Stimulated activated CD4-positive, alpha-beta T cell treated with anti-CD3 and anti-CD28 coated beads, Interleukin-1b, Interleukin-23, amount 100 ng/mL, for 1 hour (primary cell): ENCODE results near the gene SYNDIG1.
"Not testable (repeated sequence)": the region's sequence is repeated elsewhere in the genome, so short reads cannot be mapped to it uniquely, and the experiment has no call there.

Experiments
- DNase-seq, 2 donors: peaks; one replicate each; pipeline ENCODE4 v3.0.0-alpha.2; 2020; ENCODE audit warnings: low read depth in 2 of 2

Gene SYNDIG1

DNA sequence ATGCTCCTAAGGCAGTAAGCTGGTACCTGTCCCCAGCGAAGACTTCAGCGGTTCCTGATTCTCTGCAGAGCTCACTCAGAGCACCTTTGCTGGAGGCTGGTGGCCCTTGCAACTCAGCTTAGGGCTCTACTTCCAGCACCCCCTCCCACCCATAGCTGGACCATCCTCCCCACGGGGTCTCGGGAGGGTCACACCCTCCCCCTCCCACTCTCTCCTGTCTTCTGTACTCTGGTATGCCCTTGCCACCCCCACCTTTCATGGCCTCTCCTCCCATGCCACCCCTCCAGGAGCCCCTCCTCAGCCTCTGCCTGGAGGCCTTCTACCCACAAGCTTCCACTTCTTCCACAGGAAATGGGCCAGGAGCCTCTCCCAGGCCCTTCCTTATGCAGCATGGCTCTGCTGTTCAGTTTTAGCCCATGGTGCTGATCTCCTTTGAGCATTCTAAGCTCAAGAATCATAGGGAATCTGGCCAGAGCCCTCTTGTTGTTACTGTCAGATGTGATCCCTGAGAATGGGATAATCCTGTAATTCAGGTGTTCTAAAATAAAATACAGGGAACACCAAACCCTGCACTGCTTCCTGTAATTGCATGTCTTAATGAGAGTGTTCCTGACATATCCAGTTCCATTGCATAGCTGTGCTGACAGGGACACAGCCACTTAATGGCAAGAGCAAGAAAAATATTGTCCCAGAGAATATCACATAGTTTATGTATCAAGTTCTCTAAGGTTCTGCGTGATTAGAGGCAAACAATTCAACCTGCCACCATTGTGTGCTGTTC is 142.1 kb downstream of the SYNDIG1 start:
- no peak for DNase-seq

DNA sequence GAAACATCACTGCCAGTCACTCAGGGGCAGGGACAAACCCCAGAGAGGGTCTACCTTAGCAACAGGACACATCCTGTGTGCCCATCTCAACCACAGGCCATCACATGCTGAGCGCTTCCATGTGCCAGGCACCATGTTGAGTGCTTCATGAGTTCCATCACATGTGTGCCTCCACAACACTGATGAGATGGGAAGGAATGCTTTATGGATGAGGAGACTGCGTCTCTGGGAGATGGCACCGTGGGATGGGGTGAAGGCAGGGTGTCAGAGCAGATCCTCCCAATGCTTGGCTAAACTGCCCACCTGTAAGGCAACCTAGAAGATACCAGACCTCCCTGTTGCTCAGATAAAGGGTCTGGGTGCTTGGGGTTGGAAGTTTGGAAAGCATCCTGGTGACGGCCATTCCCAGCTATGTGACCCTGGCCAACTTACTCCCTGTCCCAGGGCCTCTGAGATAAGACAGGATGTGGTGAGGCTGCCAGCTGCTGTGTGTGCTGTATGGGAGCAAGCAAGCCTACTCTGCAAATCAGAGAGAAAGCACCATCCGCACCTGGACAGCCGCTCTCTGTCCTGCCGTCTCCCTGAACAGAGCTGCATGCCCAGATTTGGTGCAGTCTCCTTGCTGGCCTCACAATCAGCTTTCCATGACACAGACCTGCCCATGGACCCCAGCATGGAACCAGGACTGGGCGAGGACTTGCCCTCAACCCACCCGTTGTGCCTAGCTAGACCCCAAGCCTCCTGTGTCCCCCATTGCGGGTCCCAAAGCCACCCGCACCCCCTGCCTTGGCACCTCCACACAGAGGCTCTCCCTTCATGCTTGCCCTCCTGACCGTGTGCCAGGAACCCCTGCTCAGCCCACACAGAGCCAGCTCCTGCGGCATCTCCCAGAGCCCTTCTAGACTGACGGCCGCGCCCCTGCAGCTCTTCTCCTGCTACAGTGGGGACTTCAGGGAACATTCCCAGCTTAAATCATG is 143.7 kb downstream of the SYNDIG1 start:
- DNase-seq = no peak

- DNase-seq = no peak
These were observed 144.9 kb downstream of the SYNDIG1 start for GRCh38 chr20:24614341-24614740.

DNA sequence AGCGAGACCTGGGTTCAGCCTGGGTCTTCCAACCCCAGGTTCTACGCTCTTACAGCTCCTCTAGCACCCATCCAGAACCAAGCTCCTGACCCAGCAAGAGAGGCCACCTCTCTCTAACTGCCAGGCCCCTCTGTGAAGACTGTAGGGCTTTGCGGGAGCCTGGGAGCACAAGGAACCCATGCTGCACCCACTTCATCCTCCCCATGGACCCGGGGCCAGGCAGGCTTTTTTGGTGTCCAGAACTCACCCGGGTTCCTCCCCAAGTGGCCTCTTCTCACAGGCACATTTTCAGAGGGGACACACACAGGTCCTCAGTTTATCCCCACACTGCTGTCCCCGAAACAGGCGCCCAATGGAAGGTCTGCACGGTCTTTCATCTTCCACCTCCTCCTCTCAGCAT is 145.9 kb downstream of the SYNDIG1 start:
- DNase-seq = no peak

GRCh38 chr20:24616258-24617079 is 147.0 kb downstream of the SYNDIG1 start:
- no peak for DNase-seq

DNA sequence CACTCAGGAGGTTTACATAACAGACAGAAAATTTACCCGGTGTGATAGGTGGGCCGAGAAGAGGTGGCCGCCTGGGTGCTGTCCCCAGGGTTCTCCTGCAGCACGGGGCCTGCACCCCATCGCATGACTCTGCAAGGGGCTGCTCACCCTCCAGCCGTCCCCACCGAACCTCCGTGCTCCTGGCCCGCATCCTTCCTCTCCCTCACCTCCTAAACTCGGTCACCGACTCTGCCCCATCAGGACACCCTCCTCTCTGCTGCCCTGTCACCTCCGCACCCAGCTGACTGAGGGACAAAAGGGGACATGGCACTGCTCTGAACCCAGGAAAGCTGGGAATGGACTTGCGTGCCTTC is 147.6 kb downstream of the SYNDIG1 start:
- no peak for DNase-seq

DNA sequence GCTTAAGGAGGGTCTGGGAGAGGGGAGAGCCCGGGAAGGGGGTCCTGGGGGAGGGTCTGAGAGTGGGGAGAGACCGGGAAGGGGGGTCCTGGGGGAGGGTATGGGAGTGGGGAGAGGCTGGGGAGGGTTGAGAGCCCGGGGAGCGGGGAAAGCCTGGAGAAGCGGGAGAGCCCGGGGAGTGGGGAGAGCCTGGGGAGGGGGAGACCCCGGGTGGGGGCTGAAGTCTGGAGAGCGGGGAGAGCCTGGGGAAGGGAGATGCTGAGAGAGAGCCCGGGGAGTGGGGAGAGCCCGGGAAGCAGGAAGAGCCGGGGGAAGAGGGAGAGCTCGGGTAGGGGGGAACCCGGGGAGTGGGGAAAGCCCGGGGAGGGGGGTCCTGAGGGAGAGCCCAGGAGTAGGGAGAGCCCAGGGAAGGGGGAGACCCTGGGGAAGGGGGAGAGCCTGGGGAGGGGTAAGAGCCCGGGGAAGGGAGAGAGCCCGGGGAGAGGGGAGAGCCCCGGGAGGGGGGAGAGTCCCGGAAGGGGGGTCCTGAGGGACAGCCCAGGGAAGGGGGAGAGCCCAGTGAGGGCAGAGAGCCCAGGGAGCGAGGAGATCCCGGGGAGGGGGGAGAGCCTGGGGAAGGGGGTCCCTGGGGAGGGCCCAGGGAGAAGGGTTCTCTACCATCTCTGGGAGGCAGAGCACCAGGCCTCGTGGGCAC is 148.5 kb downstream of the SYNDIG1 start:
- DNase-seq = no peak

GRCh38 chr20:24618739-24619138 is 149.3 kb downstream of the SYNDIG1 start:
- DNase-seq = no peak

DNA sequence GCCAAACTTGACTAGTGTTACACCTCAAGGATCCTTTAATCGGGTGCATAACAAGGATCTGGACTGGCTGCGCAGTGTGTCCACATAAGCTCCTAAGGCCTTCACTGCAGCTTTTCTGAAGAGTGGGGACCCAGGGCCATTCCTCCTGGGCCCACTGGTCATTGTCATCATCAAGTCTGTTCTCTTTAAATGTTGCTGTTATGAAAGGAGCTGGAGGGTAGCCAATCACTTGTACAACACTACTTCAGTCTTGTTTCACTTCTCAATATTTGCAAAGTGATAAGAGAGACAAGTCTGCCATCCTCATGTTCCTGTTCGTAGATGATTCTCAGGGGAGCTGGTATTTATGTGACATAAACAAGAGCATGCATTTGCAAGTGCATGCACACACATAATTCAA is 149.8 kb downstream of the SYNDIG1 start:
- no peak for DNase-seq

GRCh38 chr20:24620937-24621519 is 151.6 kb downstream of the SYNDIG1 start:
- DNase-seq = no peak

DNA sequence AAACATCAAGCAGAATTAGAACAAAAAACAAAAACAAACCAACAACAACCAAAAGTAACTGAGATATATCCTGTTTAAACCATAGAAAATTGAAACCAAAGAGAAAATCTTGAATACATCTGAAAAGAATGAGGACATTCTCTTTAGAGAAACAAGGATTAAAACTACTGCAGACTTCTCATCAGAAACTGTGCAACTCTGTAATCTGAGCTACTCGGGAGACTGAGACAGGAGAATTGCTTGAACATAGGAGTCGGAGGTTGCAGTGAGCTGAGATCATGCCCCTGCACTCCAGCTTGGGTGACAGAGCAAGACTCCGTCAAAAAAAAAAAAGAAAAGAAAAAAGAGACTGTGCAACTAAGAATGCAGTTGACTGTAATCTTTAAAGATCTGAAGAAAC is 153.4 kb downstream of the SYNDIG1 start:
- DNase-seq = no peak

- DNase-seq = not testable (repeated sequence)
These were observed 156.7 kb downstream of the SYNDIG1 start for GRCh38 chr20:24626141-24626540.

GRCh38 chr20:24627291-24627690 is 157.9 kb downstream of the SYNDIG1 start:
- DNase-seq = no peak

- no peak for DNase-seq
These were observed 158.5 kb downstream of the SYNDIG1 start for GRCh38 chr20:24627926-24628325.

GRCh38 chr20:24628985-24629384 is 159.6 kb downstream of the SYNDIG1 start:
- no peak for DNase-seq

GRCh38 chr20:24629668-24630067 is 160.2 kb downstream of the SYNDIG1 start:
- no peak for DNase-seq

GRCh38 chr20:24630486-24631172 is 161.2 kb downstream of the SYNDIG1 start:
- no peak for DNase-seq

DNA sequence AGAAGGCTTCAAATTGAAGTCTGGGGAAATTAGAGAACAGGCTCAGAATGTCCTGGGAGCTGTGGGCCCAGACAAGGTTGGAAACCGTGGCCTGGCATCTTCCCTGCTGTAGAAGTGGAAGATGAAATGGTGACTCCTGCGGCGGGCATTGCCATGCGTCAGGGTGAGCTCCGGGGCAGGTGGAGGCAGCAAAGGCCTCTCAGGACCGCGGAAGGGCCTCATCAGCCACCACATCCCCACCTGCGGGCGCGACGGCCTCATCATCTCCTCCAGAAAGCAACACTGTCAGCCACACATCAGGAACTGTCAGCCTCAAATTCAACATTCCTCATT is 161.7 kb downstream of the SYNDIG1 start:
- DNase-seq = no peak

- DNase-seq = no peak
These were observed 163.2 kb downstream of the SYNDIG1 start for GRCh38 chr20:24632581-24632980.

- no peak for DNase-seq
These were observed 163.6 kb downstream of the SYNDIG1 start for GRCh38 chr20:24633026-24633425.

GRCh38 chr20:24633521-24633920 is 164.1 kb downstream of the SYNDIG1 start:
- no peak for DNase-seq
